H4 (cell line): ENCODE results near the gene ATL3. TPM values are rescaled to one million over a fixed set of nuclear protein-coding genes. Genes with fewer than 3 reads are reported as not detected.
"Not testable (repeated sequence)": the region's sequence is repeated elsewhere in the genome, so short reads cannot be mapped to it uniquely, and the experiment has no call there.

Experiments
- DNase-seq: peaks from one replicate; pipeline ENCODE4 v3.0.0-alpha.2; 2015; ENCODE audit warnings: low spot score
- total RNA-seq: library from RNA; depleted of rRNA; stranded (reverse); fragments of >200 nt; shearing (Covaris generic); gene quantifications from 2 replicates; pipeline ENCODE4 v1.2.3, GENCODE V29; 2014

Gene ATL3
- total RNA-seq, 1 experiment from 2014 or later: 58.5 TPM

- DNase-seq: no peak
Measured at GRCh38 chr11:63623513-63624140, 47.5 kb downstream of the ATL3 start.

GRCh38 chr11:63622323-63622722 is 48.9 kb downstream of the ATL3 start:
- DNase-seq: no peak

GRCh38 chr11:63621071-63621470 is 50.1 kb downstream of the ATL3 start:
- DNase-seq: no peak

- DNase-seq: no peak
Measured at GRCh38 chr11:63619967-63620366, 51.2 kb downstream of the ATL3 start.

GRCh38 chr11:63617686-63618085 is 53.5 kb downstream of the ATL3 start:
- DNase-seq: not testable (repeated sequence)

GRCh38 chr11:63616953-63617352 is 54.2 kb downstream of the ATL3 start:
- DNase-seq: no peak

- DNase-seq: no peak
Measured at GRCh38 chr11:63614136-63614671, 57.0 kb downstream of the ATL3 start, which contains the start of gene PLAAT3. Gene PLAAT3, minus strand, starts transcription at chr11:63614433. Its CDS starts 419 bp downstream, at chr11:63614014.

GRCh38 chr11:63613517-63614135 is 57.5 kb downstream of the ATL3 start:
- no peak for DNase-seq

GRCh38 chr11:63612181-63612580 is 59.0 kb downstream of the ATL3 start:
- DNase-seq: no peak

- no peak for DNase-seq
Measured at GRCh38 chr11:63611395-63611747, 59.8 kb downstream of the ATL3 start.

GRCh38 chr11:63610604-63611394 is 60.4 kb downstream of the ATL3 start:
- DNase-seq: no peak

GRCh38 chr11:63609971-63610580 is 61.1 kb downstream of the ATL3 start:
- no peak for DNase-seq

- no peak for DNase-seq
Measured at GRCh38 chr11:63609536-63609935, 61.6 kb downstream of the ATL3 start.

GRCh38 chr11:63608353-63609345 is 62.5 kb downstream of the ATL3 start:
- DNase-seq: no peak

- DNase-seq: no peak
Measured at GRCh38 chr11:63603180-63603518, 68.0 kb downstream of the ATL3 start.

GRCh38 chr11:63602290-63603179 is 68.6 kb downstream of the ATL3 start:
- not testable (repeated sequence) for DNase-seq

- no peak for DNase-seq
Measured at GRCh38 chr11:63599211-63600122, 71.7 kb downstream of the ATL3 start.

GRCh38 chr11:63598556-63598955 is 72.6 kb downstream of the ATL3 start:
- DNase-seq: no peak

- DNase-seq: no peak
Measured at GRCh38 chr11:63595296-63595695, 75.9 kb downstream of the ATL3 start.
